SK-N-SH (cell line): ENCODE data around the gene CD36. TPM values are rescaled to one million over a fixed set of nuclear protein-coding genes. Genes with fewer than 3 reads are reported as not detected.

Experiments used
- CTCF ChIA-PET: fragments of 300-600, 350-600 bp; formaldehyde crosslinking; extraction: SDS; loops from one replicate; lab custom pipeline; 2021; lab: Yijun Ruan, JAX
- POLR2A ChIA-PET: fragments of 350-600 bp; sonication (Branson Sonifier 250); formaldehyde crosslinking; extraction: SDS; loops from one replicate; lab custom pipeline; 2020; ENCODE audit warnings: antibody characterized with exemption, inconsistent platforms; lab: Yijun Ruan, JAX
- DNase-seq: peaks from one replicate; pipeline ENCODE4 v3.0.0; 2012
- H2AFZ ChIP-seq: fragments of 200-600 bp; sonication (generic); 2 replicates; pipeline ENCODE4 v1.8.1; 2016; ENCODE audit warnings: antibody characterized with exemption, mild to moderate bottlenecking, low read depth
- H3F3A ChIP-seq: fragments of 200-600 bp; sonication (generic); replicated peaks from 2 replicates; pipeline ENCODE3; 2016; ENCODE audit warnings: antibody characterized with exemption, mild to moderate bottlenecking; ENCODE audit not compliant: insufficient read depth
- H3K27ac ChIP-seq, 2 experiments: fragments of 200-500 bp in 1 of 2; fragments of 200-600 bp in 1 of 2; sonication (Bioruptor generic) in 1 of 2; sonication (generic), shearing (Covaris generic) in 1 of 2; 2 replicates each; pipeline versions ENCODE4 v1.5.1 to v1.6.1; 2014 to 2016; ENCODE audit warnings: low read depth in 2 of 2, inconsistent platforms in 1 of 2, low read length in 1 of 2, mild to moderate bottlenecking in 1 of 2, mixed read lengths in 1 of 2
- H3K27me3 ChIP-seq: fragments of 200-600 bp; sonication (generic), shearing (Covaris generic); 2 replicates; pipeline ENCODE4 v1.6.1; 2016; ENCODE audit warnings: mixed run types; ENCODE audit not compliant: insufficient read depth
- H3K36me3 ChIP-seq, 2 experiments: fragments of 200-500 bp in 1 of 2; fragments of 200-600 bp in 1 of 2; sonication (Bioruptor generic) in 1 of 2; sonication (generic) in 1 of 2; replicated peaks in 1 of 2; 2 replicates each; pipeline versions ENCODE3 to v1.5.1; 2014 to 2016; ENCODE audit warnings: low read length in 1 of 2, mild to moderate bottlenecking in 1 of 2; ENCODE audit not compliant: insufficient read depth in 2 of 2, control insufficient read depth in 1 of 2
- H3K4me1 ChIP-seq, 2 experiments: fragments of 200-500 bp in 1 of 2; fragments of 200-600 bp in 1 of 2; sonication (Bioruptor generic) in 1 of 2; sonication (generic), shearing (Covaris generic) in 1 of 2; 2 replicates each; pipeline versions ENCODE4 v1.5.1 to v1.6.1; 2014 to 2016; ENCODE audit warnings: low read depth in 1 of 2, low read length in 1 of 2, mixed run types in 1 of 2; ENCODE audit not compliant: insufficient read depth in 2 of 2, control insufficient read depth in 1 of 2
- H3K4me2 ChIP-seq: fragments of 200-600 bp; sonication (generic), shearing (Covaris generic); 2 replicates; pipeline ENCODE4 v1.6.1; 2017; ENCODE audit warnings: mixed run types
- H3K4me3 ChIP-seq, 2 experiments: fragments of 200-500 bp in 1 of 2; fragments of 200-600 bp in 1 of 2; sonication (Bioruptor generic) in 1 of 2; sonication (generic), shearing (Covaris generic) in 1 of 2; 2 replicates each; pipeline versions ENCODE4 v1.5.1 to v1.8.1; 2014 to 2016; ENCODE audit warnings: low read depth in 2 of 2, inconsistent platforms in 1 of 2, low read length in 1 of 2, mild to moderate bottlenecking in 1 of 2, mixed read lengths in 1 of 2, moderate library complexity in 1 of 2
- H3K79me2 ChIP-seq: fragments of 200-600 bp; sonication (generic); 2 replicates; pipeline ENCODE4 v1.8.1; 2017; ENCODE audit warnings: mild to moderate bottlenecking; ENCODE audit not compliant: insufficient read depth
- H3K9ac ChIP-seq: fragments of 200-600 bp; sonication (generic); 2 replicates; pipeline ENCODE4 v1.6.1; 2017; ENCODE audit warnings: mixed run types
- H3K9me2 ChIP-seq: fragments of 200-600 bp; sonication (generic); 2 replicates; pipeline ENCODE4 v1.6.1; 2017; ENCODE audit warnings: mixed run types
- H3K9me3 ChIP-seq: fragments of 200-600 bp; sonication (generic); 2 replicates; pipeline ENCODE4 v1.6.1; 2017; ENCODE audit warnings: mixed run types, mild to moderate bottlenecking, moderate library complexity
- H4K20me1 ChIP-seq: fragments of 200-600 bp; sonication (generic); 2 replicates; pipeline ENCODE4 v1.6.1; 2017; ENCODE audit warnings: mild to moderate bottlenecking, mixed run types; ENCODE audit not compliant: insufficient read depth
- EP300 ChIP-seq, 2 experiments: IDR thresholded peaks; 2 replicates each; pipeline versions ENCODE4 v1.4.0 to v1.6.1; 2012; ENCODE audit warnings: borderline replicate concordance in 1 of 2, low read depth in 1 of 2, low read length in 1 of 2
- EZH2phosphoT487 ChIP-seq: fragments of 200-600 bp; sonication (generic); IDR thresholded peaks from 2 replicates; pipeline ENCODE4 v1.6.1; 2017; ENCODE audit warnings: low read depth, mixed run types, mild to moderate bottlenecking, antibody characterized with exemption, moderate library complexity, borderline replicate concordance
- FOSL2 ChIP-seq: IDR thresholded peaks from 2 replicates; pipeline ENCODE4 v1.4.0; 2012; ENCODE audit warnings: low read depth, mild to moderate bottlenecking, moderate library complexity, borderline replicate concordance
- FOXJ3 ChIP-seq: sonication (generic); formaldehyde crosslinking; IDR thresholded peaks from 2 replicates; pipeline ENCODE4 v1.5.1; 2020; ENCODE audit warnings: mild to moderate bottlenecking, missing genetic modification reagents
- FOXM1 ChIP-seq: IDR thresholded peaks from 2 replicates; pipeline ENCODE4 v1.4.0; 2012; ENCODE audit warnings: low read depth, mild to moderate bottlenecking
- JUND ChIP-seq: IDR thresholded peaks from 2 replicates; pipeline ENCODE4 v1.4.0; 2012
- MEF2A ChIP-seq: IDR thresholded peaks from 2 replicates; pipeline ENCODE4 v1.4.0; 2012; ENCODE audit warnings: low read depth, borderline replicate concordance
- MXI1 ChIP-seq: IDR thresholded peaks from 2 replicates; pipeline ENCODE4 v1.6.1; 2012; ENCODE audit warnings: mild to moderate bottlenecking, low read depth, low read length, improper control_type of control experiment
- NFIC ChIP-seq: IDR thresholded peaks from 2 replicates; pipeline ENCODE4 v1.4.0; 2012; ENCODE audit warnings: borderline replicate concordance
- NRF1 ChIP-seq: IDR thresholded peaks from 2 replicates; pipeline ENCODE4 v1.6.1; 2012; ENCODE audit warnings: low read depth, mild to moderate bottlenecking, low read length
- POLR2AphosphoS5 ChIP-seq: IDR thresholded peaks from 2 replicates; pipeline ENCODE4 v1.6.1; 2012; ENCODE audit warnings: low read depth, low read length
- RAD21 ChIP-seq: IDR thresholded peaks from 2 replicates; pipeline ENCODE4 v1.6.1; 2012; ENCODE audit warnings: mild to moderate bottlenecking, low read length
- RFX5 ChIP-seq: IDR thresholded peaks from 2 replicates; pipeline ENCODE4 v1.6.1; 2012; ENCODE audit warnings: mild to moderate bottlenecking, improper control_type of control experiment, low read length
- RXRA ChIP-seq: IDR thresholded peaks from 2 replicates; pipeline ENCODE4 v1.4.0; 2012; ENCODE audit warnings: low read depth, mild to moderate bottlenecking, borderline replicate concordance
- SIN3A ChIP-seq: IDR thresholded peaks from 2 replicates; pipeline ENCODE4 v1.6.1; 2012; ENCODE audit warnings: low read depth, mild to moderate bottlenecking, low read length, moderate library complexity, borderline replicate concordance
- TEAD4 ChIP-seq: IDR thresholded peaks from 2 replicates; pipeline ENCODE4 v1.4.0; 2012; ENCODE audit warnings: mild to moderate bottlenecking, borderline replicate concordance; ENCODE audit not compliant: insufficient read depth
- ZBTB33 ChIP-seq: IDR thresholded peaks from 2 replicates; pipeline ENCODE4 v1.4.0; 2012; ENCODE audit warnings: low read depth, borderline replicate concordance
- WGBS: methylation state at CpG from one replicate; pipeline ENCODE4 v1.1.6; 2017; ENCODE audit warnings: low lambda C conversion rate; 5-methylcytosine and 5-hydroxymethylcytosine counted together
- polyA plus RNA-seq, 3 experiments: library from polyadenylated mRNA; depleted of rRNA; stranded (reverse); fragments of >200 nt; gene quantifications; 2 replicates each; pipeline ENCODE4 v1.2.3, GENCODE V29; 2012
- TF ChIP-seq, protein P1 (sequence below): IDR thresholded peaks from 2 replicates; pipeline ENCODE4 v1.4.0; 2012; ENCODE audit warnings: low read depth, borderline replicate concordance
- TF ChIP-seq, protein P2 (sequence below): fragments of 200-600 bp; sonication (generic); IDR thresholded peaks from 2 replicates; pipeline ENCODE4 v1.6.1; 2017; ENCODE audit warnings: antibody characterized with exemption, mild to moderate bottlenecking, moderate library complexity

Gene CD36
- polyA plus RNA-seq, 1 of the 3 experiments (the other 2 are of a cell fraction), result 0.10 TPM

DNA sequence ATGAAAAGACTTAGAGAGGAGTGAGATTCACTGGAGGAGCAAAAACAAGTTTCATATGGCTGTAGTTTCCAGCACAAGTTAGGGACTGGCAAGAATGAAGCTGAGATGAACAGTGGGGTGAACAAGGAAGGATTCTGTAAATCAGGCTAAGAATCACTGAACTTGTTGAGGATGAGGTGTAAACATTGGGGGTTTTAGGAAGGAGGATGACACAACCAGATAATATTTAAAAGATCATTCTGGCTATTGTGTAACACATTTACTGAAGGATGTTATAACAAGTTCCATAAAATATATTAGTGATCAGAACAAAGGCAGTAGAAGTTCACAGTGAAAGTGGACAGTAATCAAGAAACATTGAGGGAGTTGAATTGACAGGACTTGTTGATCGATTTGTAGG is 68.9 kb downstream of the CD36 start:
- H3K27me3 ChIP-seq, result no peaks in the 10 kb centered on the region
- peaks cover 0 to 4% of the 10 kb centered on the region in 2 experiments; a peak in 1 of 4 replicates for H3K4me1 ChIP-seq
- no peaks in the 10 kb centered on the region for H3K9me3 ChIP-seq
- H4K20me1 ChIP-seq, result no peaks in the 10 kb centered on the region
- H3F3A ChIP-seq, result peaks cover 3% of the 10 kb centered on the region
- H2AFZ ChIP-seq, result no peak overlapping the region
- WGBS, result 66% methylated on average over 1 of the region's 1 CpG
- H3K9me2 ChIP-seq, result no peaks in the 10 kb centered on the region
- H3K36me3 ChIP-seq, result no peaks in the 10 kb centered on the region
- H3K79me2 ChIP-seq, result no peaks in the 10 kb centered on the region
- no peak overlapping the region for H3K9ac ChIP-seq
- no peak overlapping the region for H3K4me3 ChIP-seq
- ChIA-PET CTCF (interaction anchor here (1.4 kb wide), 1 partner anchor 750 kb away, joined by 5 read pairs; no protein-coding TSS in a partner anchor), POLR2A (no interaction called here)
- H3K27ac ChIP-seq, result no peak overlapping the region
- no peak overlapping the region for H3K4me2 ChIP-seq
- no peak for DNase-seq
- no peak for TF ChIP-seq POLR2AphosphoS5
- no peak for TF ChIP-seq MXI1
- no peak for TF ChIP-seq RFX5
- TF ChIP-seq JUND, result no peak
- TF ChIP-seq EP300 (IDR thresholded peaks at IDR 0.05; ENCODE audit: borderline replicate concordance in 1 of 2, low read depth in 1 of 2, low read length in 1 of 2), result no peak
- no peak for TF ChIP-seq RAD21
- TF ChIP-seq ZBTB33, result no peak
- no peak for TF ChIP-seq NRF1
- TF ChIP-seq FOXM1, result no peak
- no peak for TF ChIP-seq FOXJ3 (CRISPR knock-in tag)
- no peak for TF ChIP-seq FOSL2
- TF ChIP-seq RXRA, result no peak
- TF ChIP-seq EZH2phosphoT487, result no peak
- TF ChIP-seq, protein P1, sequence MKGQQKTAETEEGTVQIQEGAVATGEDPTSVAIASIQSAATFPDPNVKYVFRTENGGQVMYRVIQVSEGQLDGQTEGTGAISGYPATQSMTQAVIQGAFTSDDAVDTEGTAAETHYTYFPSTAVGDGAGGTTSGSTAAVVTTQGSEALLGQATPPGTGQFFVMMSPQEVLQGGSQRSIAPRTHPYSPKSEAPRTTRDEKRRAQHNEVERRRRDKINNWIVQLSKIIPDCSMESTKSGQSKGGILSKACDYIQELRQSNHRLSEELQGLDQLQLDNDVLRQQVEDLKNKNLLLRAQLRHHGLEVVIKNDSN, result no peak
- no peak for TF ChIP-seq TEAD4
- TF ChIP-seq NFIC, result no peak
- TF ChIP-seq SIN3A, result no peak

- Histone ChIP-seq H3K4me2 (no peak overlapping the region), H3K4me3 (no peak overlapping the region), H3K79me2 (no peaks in the 10 kb centered on the region), H3K9ac (no peak overlapping the region), H3K4me1 (peaks cover 0 to 2% of the 10 kb centered on the region in 2 experiments; a peak in 1 of 4 replicates), H4K20me1 (no peaks in the 10 kb centered on the region), H3K27ac (no peak overlapping the region), H3K27me3 (no peaks in the 10 kb centered on the region), H3K9me2 (no peaks in the 10 kb centered on the region), H2AFZ (no peak overlapping the region), H3F3A (peaks cover 3% of the 10 kb centered on the region), H3K36me3 (no peaks in the 10 kb centered on the region), H3K9me3 (no peaks in the 10 kb centered on the region)
- no peak for DNase-seq
- WGBS, result 100% methylated on average over 2 of the region's 2 CpGs
- ChIA-PET POLR2A (no interaction called here), CTCF (interaction anchor here (1.0 kb wide), 1 partner anchor 207 kb away, joined by 3 read pairs; no protein-coding TSS in a partner anchor)
- TF ChIP-seq NRF1 (no peak), MEF2A (no peak), TEAD4 (no peak)
- TF ChIP-seq, protein P2, sequence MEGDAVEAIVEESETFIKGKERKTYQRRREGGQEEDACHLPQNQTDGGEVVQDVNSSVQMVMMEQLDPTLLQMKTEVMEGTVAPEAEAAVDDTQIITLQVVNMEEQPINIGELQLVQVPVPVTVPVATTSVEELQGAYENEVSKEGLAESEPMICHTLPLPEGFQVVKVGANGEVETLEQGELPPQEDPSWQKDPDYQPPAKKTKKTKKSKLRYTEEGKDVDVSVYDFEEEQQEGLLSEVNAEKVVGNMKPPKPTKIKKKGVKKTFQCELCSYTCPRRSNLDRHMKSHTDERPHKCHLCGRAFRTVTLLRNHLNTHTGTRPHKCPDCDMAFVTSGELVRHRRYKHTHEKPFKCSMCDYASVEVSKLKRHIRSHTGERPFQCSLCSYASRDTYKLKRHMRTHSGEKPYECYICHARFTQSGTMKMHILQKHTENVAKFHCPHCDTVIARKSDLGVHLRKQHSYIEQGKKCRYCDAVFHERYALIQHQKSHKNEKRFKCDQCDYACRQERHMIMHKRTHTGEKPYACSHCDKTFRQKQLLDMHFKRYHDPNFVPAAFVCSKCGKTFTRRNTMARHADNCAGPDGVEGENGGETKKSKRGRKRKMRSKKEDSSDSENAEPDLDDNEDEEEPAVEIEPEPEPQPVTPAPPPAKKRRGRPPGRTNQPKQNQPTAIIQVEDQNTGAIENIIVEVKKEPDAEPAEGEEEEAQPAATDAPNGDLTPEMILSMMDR, result no peak
Observed at GRCh38 chr7:80708123-80708522, 69.7 kb downstream of the CD36 start.
